H1 (cell line): ENCODE data around the gene HDAC9. TPM values are rescaled to one million over a fixed set of nuclear protein-coding genes. Genes with fewer than 3 reads are reported as not detected.

Source experiments
- CHD7 ChIP-seq: fragments of 300-600 bp; sonication (generic); IDR thresholded peaks from 2 replicates; pipeline ENCODE4 v1.7.1; 2012; ENCODE audit warnings: low read length, moderate library complexity, mild to moderate bottlenecking, inconsistent platforms; ENCODE audit not compliant: insufficient replicate concordance
- polyA plus RNA-seq, 7 experiments: library from polyadenylated mRNA; depleted of rRNA in 3 of 7; stranded (reverse) in 5 of 7; unstranded in 2 of 7; fragments of >200 nt in 5 of 7; fragments of 200-250 nt in 2 of 7; gene quantifications; 1 replicate in 5 of 7; 2 replicates in 1 of 7; 4 replicates in 1 of 7; pipeline versions ENCODE4 v1.2.1 to v1.2.3, GENCODE V29; 2011 to 2013; ENCODE audit warnings: missing spikeins in 2 of 7, mixed read lengths in 2 of 7
- total RNA-seq: library from RNA; stranded (reverse); fragmentation: NEBNext Ultra II Directional; extraction: Animal tissue kit (Norgen Biotek cat#: 25700); gene quantifications from 2 replicates; pipeline ENCODE4 v1.2.1, GENCODE V29; 2021

Gene HDAC9
- total and polyA plus RNA-seq, 2 of the 8 experiments (the other 6 are each of a cell fraction or from before 2014, with no cell fraction given) = 9.5 to 13.1 TPM

GRCh38 chr7:18727115-18727870 is 231.7 kb downstream of the HDAC9 start (continued):
- no peak for TF ChIP-seq CHD7
